SK-N-MC (cell line): ENCODE results near the gene UBE2V1.
"Not testable (repeated sequence)": the region's sequence is repeated elsewhere in the genome, so short reads cannot be mapped to it uniquely, and the experiment has no call there.

ENCODE experiments used
- DNase-seq: peaks from one replicate; pipeline ENCODE4 v3.0.0-alpha.2; 2011; ENCODE audit warnings: low read depth, low spot score
- H3K27ac ChIP-seq: fragments of 200-600 bp; sonication (generic); 2 replicates; pipeline ENCODE4 v1.5.1; 2016; ENCODE audit warnings: mixed run types
- H3K36me3 ChIP-seq: fragments of 200-600 bp; sonication (generic); 2 replicates; pipeline ENCODE4 v1.6.1; 2017; ENCODE audit warnings: antibody characterized with exemption, low read length, mixed read lengths; ENCODE audit not compliant: insufficient read depth
- H3K4me3 ChIP-seq: fragments of 200-600 bp; sonication (generic); 2 replicates; pipeline ENCODE4 v1.5.1; 2016
- H3K9ac ChIP-seq: fragments of 200-600 bp; sonication (generic); 2 replicates; pipeline ENCODE4 v1.8.0; 2017; ENCODE audit warnings: mixed run types, mixed read lengths; ENCODE audit not compliant: insufficient read length
- H3K9me3 ChIP-seq: fragments of 200-600 bp; sonication (generic); 2 replicates; pipeline ENCODE4 v1.6.1; 2017; ENCODE audit warnings: low read depth, mild to moderate bottlenecking, antibody characterized with exemption, low read length, moderate library complexity, mixed read lengths
- EZH2 ChIP-seq: fragments of 200-600 bp; sonication (generic); IDR thresholded peaks from one replicate; pipeline ENCODE4 v1.6.1; 2017; ENCODE audit warnings: antibody characterized with exemption
- FOXP2 ChIP-seq: optimal IDR thresholded peaks from 2 replicates; pipeline ENCODE3; 2011; ENCODE audit warnings: mild to moderate bottlenecking, moderate library complexity; ENCODE audit not compliant: insufficient read depth; ENCODE audit errors: extremely low read length, control extremely low read depth
- POLR2AphosphoS5 ChIP-seq: IDR thresholded peaks from 2 replicates; pipeline ENCODE4 v1.6.1; 2012; ENCODE audit warnings: mild to moderate bottlenecking, low read depth, low read length, borderline replicate concordance

The UBE2V1 gene

DNA sequence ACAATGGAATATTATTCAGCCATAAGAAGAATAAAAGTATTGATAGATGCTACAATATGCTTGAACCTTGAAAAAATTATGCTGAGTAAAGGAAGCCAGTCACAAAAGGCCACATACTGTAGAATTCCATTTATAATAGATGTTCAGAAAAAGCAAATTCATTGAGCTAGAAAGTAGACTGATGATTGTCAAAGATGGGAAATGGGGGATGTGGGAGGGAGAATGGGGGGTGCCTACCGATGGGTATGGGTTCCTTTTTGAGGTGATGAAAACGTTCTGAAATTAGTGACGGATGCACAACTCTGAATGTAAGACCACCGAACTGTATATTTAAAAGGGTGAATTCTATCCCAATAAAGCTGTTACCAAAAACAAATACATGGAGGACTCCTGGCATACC lies 18.4 kb downstream of the UBE2V1 start:
- no peak for DNase-seq
- H3K27ac ChIP-seq, result no peak overlapping the region
- no peak overlapping the region for H3K9ac ChIP-seq
- H3K9me3 ChIP-seq, result no peaks in the 10 kb centered on the region
- H3K36me3 ChIP-seq, result peaks cover 48% of the 10 kb centered on the region
- H3K4me3 ChIP-seq, result no peak overlapping the region
- TF ChIP-seq FOXP2 (no peak), EZH2 (no peak), POLR2AphosphoS5 (no peak)

DNA sequence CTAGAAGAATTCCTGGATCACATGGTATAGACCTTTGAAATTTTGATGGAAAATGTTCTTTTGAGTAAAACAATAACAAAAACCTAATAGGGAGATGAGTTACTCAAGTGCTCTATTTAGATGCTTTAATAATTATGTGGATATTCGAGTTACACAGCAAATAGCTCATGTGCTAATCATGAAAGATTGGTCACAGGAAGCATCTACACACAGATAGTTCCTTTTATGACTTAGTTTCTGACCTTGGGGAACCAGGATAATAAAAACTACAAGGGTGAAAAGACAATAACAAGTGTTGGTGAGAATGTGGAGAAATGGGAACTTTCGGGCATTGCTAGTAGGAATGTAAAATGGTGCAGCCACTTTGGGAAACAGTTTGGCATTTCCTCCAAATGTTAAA lies 19.7 kb downstream of the UBE2V1 start:
- H3K27ac ChIP-seq, result no peak overlapping the region
- H3K9me3 ChIP-seq, result no peaks in the 10 kb centered on the region
- no peak for DNase-seq
- no peak overlapping the region for H3K9ac ChIP-seq
- TF ChIP-seq FOXP2 (no peak), POLR2AphosphoS5 (no peak), EZH2 (no peak)
- H3K36me3 ChIP-seq, result peaks cover 55% of the 10 kb centered on the region
- H3K4me3 ChIP-seq, result no peak overlapping the region

DNA sequence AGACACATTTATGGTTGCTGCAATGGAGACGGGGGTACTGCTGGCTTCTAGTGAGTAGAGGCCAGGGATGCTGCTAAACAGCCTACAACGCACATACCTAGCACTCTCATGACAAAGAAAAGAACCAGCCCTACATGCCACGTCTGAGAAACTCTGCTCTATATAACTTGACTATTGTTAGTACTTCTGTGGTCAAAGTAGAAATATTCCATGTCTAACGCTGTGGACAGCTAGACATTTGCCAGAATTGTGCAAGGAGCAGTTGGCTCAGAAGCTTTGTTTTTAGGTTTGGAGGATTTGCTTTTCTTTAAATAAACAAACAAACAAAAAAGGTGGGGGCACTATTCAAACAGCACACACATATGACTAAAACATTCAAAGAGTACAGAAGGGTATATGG lies 20.5 kb downstream of the UBE2V1 start:
- Histone ChIP-seq H3K36me3 (peaks cover 55% of the 10 kb centered on the region), H3K27ac (no peak overlapping the region), H3K9ac (no peak overlapping the region), H3K9me3 (no peaks in the 10 kb centered on the region), H3K4me3 (no peak overlapping the region)
- DNase-seq, result no peak
- TF ChIP-seq EZH2 (no peak), POLR2AphosphoS5 (no peak)

DNA sequence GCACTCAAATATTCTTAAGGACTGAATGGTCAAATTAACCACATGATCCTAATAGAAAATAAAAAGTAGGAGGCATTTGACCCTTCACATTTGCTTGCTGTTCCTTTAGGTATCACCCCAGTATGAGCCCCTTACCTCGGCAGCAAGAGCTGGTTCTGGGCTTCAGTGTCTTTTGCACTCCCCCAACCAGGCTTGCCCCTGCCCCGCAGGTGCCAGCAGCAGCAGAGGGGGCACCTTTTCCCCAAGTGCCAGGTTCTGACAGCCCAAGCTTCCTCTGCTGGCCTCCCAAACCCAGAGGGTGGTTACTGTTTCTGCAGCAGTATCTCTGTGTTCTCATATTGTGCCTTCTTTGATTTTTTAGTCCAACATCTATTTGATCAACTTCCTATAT lies 23.2 kb downstream of the UBE2V1 start:
- no peak overlapping the region for H3K9ac ChIP-seq
- H3K36me3 ChIP-seq, result peaks cover 32% of the 10 kb centered on the region
- TF ChIP-seq FOXP2 (no peak), POLR2AphosphoS5 (no peak), EZH2 (no peak)
- H3K4me3 ChIP-seq, result no peak overlapping the region
- peak overlapping the region; percentile 65 for H3K27ac ChIP-seq
- DNase-seq, result no peak
- no peaks in the 10 kb centered on the region for H3K9me3 ChIP-seq

DNA sequence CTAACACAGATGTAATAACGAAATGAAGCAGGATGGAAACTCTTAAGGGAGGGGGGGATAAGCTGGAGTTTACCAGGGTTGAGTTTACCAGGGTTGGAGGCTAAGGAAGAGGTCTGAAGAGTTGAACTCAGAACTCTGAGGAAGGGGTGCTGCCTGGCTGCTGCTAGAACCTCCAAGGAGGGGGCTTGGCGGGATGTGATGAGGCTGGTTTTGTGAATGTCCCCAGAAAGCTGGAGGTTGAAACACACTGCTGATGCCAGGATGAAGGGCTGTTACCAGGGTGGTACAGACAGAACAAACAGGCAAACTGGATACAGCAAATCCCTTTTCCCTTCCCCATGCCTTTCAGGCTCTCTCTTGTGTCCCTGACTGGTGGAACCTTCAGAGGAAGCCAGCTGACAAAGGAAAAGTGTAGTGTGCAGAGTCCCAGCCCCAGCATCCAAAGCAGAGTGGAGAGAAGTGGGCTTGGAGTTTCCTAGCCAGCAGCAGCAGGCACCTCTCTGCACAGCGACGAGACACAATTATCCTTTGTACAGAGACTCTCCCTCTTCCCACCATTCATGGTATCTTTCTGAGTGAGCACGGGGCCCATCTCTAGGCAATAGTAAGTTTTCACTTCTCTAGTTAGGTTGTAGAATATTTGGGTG lies 23.7 kb downstream of the UBE2V1 start:
- Histone ChIP-seq H3K9me3 (no peaks in the 10 kb centered on the region), H3K4me3 (no peak overlapping the region), H3K36me3 (peaks cover 27% of the 10 kb centered on the region), H3K9ac (no peak overlapping the region), H3K27ac (peak overlapping the region; percentile 65)
- TF ChIP-seq POLR2AphosphoS5, result no peak
- TF ChIP-seq FOXP2, result no peak
- TF ChIP-seq EZH2, result no peak
- no peak for DNase-seq

DNA sequence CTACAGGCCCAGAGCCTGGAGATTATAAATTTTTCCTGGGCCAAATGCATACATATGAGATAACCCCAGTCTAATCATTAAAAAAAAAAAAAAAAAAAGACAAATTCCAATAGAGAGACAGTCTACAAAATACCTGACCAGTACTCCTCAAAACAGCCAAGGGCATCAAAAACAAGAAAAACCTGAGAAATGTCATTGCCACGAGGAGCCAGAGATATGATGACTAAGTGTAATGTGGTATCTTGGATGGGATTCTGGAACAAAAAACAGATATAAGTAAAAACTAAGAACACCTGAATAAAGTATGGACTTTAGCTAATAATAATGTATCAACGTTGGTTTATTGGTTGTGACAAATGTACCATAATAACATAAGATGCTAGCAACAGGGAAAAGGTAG lies 24.9 kb downstream of the UBE2V1 start:
- TF ChIP-seq POLR2AphosphoS5 (no peak), FOXP2 (no peak), EZH2 (no peak)
- Histone ChIP-seq H3K4me3 (no peak overlapping the region), H3K9ac (no peak overlapping the region), H3K36me3 (peaks cover 27% of the 10 kb centered on the region), H3K9me3 (no peaks in the 10 kb centered on the region), H3K27ac (peak overlapping the region; percentile 77)
- DNase-seq, result no peak

DNA sequence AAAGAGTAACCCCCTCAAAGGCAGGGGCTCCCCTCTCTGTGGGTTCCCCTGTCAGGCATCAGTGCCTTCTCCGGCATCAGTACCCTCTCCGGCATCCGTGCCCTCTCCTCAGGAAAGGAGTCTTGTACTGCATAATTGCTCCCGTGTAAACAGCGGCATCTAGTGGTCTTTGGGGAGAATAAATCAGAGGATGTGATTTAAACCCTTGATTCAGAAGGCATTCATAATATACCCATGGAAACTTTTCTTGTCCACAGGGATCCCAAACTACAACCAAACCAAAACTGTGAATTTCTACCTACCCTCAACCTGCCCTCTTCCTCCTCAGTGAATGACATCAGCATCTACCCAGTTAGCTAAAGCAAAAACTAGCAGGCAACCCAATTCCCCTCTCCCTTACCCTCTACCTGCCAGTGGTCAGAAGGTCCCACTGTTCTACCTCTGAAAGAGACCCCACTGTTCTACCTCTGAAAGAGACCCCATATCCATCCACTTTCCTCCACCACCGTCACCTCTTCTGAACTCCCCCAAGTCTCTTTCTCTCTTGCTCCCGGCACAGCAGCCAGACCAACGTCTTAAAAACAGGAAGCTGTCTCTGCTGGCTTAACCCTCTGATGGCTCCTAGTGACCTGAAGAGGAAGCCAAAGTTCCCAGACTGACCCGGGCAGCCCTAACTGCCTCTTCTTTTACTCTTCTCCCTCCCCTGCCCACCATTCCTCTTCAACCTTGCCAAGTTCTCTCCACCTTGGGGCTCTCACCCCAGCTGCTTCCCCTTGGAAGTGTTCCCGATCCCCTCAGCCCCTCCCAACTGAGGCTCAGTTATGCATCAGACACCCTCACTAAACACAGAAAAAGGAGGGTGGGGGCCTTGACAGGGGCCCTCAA lies 27.2 kb downstream of the UBE2V1 start:
- peaks cover 32% of the 10 kb centered on the region for H3K36me3 ChIP-seq
- peak overlapping the region; percentile 36; the same call in 1 of the 2 replicates for H3K4me3 ChIP-seq
- TF ChIP-seq FOXP2 (no peak), POLR2AphosphoS5 (no peak), EZH2 (no peak)
- H3K27ac ChIP-seq, result no peak overlapping the region
- H3K9ac ChIP-seq, result no peak overlapping the region
- DNase-seq, result peak; percentile 32
- H3K9me3 ChIP-seq, result no peaks in the 10 kb centered on the region

DNA sequence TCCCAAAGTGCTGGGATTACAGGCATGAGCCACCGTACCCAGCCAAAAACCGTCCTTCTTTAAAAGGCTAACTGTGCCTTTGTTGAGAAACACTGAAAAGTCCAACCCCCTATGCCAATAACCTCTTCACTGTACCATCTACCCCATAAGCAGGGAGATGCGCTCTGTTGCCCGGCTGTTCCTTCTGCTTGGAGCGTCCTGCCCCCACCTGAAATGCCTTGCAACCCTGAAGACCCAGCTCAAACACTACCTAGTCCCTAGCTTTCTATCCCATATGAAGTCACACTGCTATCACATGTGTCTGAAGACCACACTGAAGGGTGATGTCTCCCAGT lies 27.8 kb downstream of the UBE2V1 start:
- TF ChIP-seq EZH2, result no peak
- TF ChIP-seq POLR2AphosphoS5, result no peak
- no peak for TF ChIP-seq FOXP2
- no peak overlapping the region for H3K9ac ChIP-seq
- H3K27ac ChIP-seq, result no peak overlapping the region
- no peaks in the 10 kb centered on the region for H3K9me3 ChIP-seq
- peaks cover 32% of the 10 kb centered on the region for H3K36me3 ChIP-seq
- no peak overlapping the region for H3K4me3 ChIP-seq
- DNase-seq, result no peak

DNA sequence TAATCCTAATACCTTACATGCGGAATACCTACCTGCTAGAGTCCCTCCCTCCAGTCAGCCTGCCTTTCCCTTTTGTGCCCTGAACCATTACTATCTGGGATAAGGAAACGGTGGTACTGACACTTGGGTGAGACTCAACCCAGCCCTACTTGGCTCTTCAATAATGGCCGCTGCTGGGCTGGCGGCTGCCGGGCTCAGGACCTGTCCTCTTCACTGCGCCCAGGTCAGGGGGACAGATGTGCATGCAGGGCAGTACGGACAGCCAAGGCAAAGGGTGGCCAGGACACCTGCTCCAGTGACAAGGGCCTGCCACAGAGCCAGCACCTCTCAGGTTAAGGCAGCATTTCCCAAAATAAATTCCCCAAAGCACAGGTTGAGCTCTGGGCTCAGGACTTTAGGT lies 29.9 kb downstream of the UBE2V1 start:
- H3K4me3 ChIP-seq, result no peak overlapping the region
- H3K36me3 ChIP-seq, result peaks cover 21% of the 10 kb centered on the region
- H3K27ac ChIP-seq, result no peak overlapping the region
- H3K9ac ChIP-seq, result no peak overlapping the region
- no peaks in the 10 kb centered on the region for H3K9me3 ChIP-seq
- TF ChIP-seq POLR2AphosphoS5 (no peak), EZH2 (no peak), FOXP2 (no peak)
- DNase-seq, result no peak

DNA sequence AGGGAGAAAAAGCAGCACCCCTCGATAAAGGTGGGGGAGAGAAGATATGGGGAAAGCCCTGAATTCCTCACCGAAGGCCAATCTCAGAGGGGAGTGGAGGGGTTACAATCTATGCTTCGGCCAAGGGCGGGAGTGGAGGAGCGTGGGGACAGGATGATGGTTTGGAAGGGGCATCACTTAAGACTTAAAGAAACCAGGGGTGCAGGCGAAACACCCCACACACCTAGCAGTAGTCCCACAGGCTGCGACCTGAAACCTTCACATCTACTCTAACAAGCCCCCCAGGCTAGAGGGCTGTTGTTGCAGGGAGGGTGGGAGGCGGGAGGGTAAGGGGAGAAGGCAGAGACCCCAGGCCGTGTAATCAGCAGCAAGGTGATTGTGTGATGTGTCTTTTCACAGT lies 30.9 kb downstream of the UBE2V1 start:
- not testable (repeated sequence) for H3K4me3 ChIP-seq, H3K9me3 ChIP-seq, H3K27ac ChIP-seq, H3K9ac ChIP-seq, DNase-seq
- peaks cover 21% of the 10 kb centered on the region for H3K36me3 ChIP-seq
